Stimulated activated CD4-positive, alpha-beta T cell treated with anti-CD3 and anti-CD28 coated beads, Interleukin-2, amount 100 ng/mL, for 24 hours (primary cell): ENCODE data around the gene RHBDF1.
A peak's percentile ranks its signal among the peaks of the same experiment; 100 is the strongest.

Experiments used
- DNase-seq, 2 donors: peaks; one replicate each; pipeline ENCODE4 v3.0.0-alpha.2; 2020

Gene RHBDF1

DNA sequence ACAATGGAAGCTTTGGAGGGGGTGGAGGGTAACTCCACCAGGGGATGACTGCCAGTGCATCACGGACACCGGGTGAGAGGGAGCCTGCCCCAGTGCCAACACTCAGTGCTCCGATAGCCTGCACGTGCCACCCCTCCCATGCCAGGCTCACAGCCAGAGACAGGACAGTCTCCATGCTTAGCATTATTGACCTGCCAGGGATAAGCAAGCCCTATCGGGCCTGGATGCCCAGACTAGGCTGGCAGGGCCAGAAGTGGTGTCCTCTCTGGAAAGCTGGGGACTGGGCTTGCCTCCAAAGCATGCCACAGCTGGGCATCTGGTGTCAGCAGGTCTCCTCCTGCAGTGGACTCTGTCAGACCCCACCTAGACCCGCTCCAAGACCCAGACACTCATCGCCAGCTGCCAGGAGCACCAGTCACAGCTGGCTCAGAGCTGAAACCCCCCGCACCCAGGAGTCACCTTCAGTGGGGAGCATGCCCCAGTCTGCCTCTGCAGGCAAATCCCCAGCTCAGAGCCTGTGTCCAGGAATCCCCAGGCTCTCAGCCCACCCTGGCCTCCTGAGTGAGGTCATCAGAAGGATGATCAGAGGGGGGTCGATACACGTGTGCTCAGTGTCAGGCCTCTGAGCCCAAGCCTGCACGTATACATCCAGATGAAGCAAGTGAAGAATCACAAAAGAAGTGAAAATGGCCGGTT lies 1.8 kb upstream of the RHBDF1 start:
- no peak for DNase-seq

DNA sequence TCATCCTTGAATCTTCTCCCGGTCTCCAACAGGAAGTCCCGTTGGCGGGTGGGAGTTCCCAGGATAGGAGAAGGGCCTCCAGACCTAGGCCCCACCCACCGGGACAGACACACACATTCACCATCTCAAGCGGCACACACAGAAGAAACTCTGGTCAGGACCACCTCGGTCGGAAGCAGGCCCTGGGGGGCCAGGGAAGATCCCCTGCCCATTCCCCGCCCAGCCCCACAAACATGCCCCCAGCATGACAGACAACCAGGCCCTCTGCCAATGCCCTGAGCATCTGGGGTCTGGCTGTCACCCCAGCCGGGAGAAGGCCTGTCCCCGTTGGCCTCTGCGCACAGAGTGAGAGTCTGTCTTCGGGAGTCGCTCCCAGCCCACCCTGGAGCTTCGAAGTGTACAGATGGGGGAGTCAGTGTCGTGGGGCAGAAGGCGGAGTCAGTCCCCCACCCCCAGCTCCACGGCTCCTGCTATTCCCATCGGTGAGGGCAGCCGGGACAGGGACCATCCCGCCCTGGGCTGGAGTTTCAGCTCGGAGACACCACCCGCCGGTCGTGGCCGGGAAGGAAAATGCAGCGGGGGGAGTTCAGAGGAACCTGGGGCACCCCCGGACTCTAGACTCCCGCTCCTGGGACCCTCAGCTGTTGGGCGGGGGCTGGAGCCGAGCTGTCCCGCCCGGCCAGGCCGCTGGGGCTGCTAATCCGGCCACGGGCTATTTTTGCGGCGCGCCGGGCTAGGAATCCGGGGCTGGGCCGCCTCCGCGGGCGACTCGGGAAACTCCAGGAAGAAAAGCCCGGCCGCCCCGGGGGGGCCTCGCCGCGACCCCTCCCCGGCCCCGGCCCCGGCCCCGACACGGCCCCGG lies 660 bp downstream of the RHBDF1 start:
- no peak for DNase-seq

DNA sequence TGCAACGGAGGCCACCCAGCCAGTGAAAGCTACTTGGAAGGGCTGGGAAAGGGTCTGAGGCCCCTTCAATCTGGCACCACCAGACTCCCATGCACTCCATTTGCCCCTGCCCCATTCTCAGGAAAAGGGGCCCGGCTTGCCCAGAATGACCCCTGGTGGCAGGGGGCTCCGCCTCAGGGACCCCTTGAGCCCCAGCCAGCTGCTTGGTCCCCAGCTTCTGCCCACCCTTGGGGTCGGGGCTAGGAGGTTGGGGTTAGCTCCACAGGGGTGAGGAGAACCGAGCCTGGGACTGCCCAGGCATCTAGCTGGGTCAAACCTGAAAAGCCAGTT lies 1.3 kb downstream of the RHBDF1 start:
- no peak for DNase-seq

DNA sequence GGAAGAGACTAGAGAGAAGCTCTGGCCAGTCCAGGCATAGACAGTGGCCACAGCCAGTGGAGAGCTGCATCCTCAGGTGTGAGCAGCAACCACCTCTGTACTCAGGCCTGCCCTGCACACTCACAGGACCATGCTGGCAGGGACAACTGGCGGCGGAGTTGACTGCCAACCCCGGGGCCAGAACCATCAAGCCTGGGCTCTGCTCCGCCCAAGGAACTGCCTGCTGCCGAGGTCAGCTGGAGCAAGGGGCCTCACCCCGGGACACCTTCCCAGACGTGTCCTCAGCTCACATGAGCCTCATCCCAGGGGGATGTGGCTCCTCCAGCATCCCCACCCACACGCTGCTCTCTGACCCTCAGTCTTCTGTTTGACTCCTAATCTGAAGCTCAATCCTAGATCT lies 3.2 kb downstream of the RHBDF1 start:
- no peak for DNase-seq

DNA sequence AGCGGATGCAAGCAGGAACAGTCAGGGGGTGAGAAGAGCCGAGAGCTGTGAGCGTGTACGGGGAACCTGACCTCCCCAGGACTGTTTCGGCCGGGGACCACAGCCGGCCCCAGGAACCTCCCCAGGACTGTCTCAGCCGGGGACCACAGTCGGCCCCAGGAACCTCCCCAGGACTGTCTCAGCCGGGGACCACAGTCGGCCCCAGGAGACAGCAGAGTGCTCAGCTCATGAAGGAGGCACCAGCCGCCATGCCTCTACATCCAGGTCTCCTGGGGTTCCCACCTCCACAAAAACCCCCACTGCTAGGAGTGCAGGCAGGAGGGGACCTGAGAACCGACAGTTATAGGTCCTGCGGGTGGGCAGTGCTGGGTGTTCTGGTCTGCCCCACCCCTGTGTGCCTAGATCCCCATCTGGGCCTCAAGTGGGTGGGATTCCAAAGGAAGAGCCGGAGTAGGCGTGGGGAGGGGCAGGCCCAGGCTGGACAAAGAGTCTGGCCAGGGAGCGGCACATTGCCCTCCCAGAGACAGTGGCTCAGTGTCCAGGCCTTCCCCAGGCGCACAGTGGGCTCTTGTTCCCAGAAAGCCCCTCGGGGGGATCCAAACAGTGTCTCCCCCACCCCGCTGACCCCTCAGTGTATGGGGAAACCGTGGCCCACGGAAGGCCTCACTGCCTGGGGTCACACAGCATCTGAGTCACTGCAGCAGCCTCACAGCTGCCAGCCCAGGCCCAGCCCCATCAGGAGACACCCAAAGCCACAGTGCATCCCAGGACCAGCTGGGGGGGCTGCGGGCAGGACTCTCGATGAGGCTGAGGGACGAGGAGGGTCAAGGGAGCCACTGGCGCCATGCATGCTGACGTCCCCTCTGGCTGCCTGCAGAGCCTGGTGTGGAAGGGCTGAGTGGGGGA lies 4.3 kb downstream of the RHBDF1 start:
- DNase-seq, result no peak

DNA sequence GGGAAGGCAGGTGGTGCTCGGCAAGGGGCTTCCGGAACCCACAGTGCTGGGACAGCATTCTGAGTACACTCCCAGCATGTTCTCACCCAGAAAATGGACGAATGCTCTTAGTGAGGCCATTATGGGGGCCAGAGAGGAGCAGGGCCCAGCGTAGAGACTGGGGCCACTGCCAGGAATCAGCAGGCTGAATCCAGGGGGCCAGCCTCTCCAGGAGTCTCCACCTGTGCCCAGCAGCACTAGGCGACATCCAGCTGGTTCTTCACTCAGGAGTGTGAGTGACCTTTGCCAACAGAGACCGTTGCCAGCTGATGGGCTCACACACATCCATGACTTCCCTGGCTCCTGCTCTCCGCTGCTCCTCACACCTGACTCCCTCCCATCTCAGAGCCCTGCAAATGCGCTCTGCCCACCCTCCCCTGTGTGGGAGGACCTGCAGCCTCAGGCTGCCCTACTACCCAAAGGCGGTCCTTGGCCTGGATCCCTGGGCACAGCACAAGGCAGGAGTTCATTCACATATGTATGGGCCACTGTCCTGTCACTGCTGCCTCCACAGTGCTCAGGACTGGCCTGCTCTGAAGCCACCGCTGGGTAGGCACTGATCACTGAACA lies 5.1 kb downstream of the RHBDF1 start:
- no peak for DNase-seq

DNA sequence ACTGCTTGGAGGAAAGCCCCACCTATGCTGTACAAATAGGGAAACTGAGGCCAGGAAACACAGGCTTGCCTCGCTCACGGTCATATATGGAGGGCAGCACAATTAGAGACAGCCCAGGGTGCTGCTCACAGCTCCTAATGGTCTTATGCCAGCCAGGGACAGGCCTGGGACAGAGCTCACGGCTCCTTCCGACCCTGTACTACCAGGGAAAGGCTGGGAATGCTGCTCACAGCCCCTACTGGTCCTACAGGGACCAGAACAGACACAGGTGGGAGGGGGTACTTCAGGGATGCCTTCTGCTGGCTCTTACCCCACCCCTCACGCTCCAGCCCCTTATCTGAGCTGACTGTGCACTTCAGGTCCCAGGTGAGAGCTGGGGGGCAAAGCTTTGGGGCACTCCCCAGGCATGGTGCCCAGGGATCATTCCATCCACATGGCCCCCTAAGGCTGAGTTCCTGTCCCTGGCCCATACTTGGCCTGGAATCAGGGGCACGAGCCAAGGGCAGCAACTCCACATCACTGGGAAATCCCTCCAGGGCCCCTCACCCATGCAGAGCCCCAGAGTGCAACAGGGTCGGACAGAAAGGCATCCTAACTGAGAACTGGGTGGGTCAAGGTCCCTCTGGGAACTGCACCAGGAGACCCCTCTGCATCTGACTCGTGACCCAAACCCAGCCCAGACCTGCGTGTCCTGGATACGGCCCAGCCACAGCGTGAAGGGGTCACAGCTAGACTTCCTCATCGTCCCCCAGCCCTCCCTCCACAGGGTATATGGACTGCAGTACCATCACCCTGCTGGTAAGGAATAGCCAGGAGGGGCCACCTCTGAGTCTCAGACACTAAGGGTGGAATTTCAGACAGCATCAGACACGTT lies 5.9 kb downstream of the RHBDF1 start:
- DNase-seq, result no peak

DNA sequence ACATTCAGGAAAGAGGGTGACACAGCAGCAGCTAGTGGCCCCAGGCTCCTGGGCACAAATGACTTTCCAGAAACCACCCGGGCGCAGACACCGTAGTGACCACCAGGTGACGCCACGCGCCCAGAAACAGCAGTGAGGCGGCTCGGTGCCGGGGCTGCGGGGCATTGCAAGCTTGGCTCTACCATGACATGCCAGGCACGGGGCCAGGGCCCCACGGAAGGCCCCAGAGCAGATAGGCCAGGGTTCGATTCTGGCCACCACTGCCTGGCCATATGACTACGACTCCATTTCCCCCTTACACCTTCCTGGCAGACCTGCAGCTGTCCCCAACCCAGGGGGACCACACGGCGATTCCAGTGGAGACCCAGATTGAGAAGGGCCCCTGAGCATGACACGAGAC lies 6.7 kb downstream of the RHBDF1 start:
- DNase-seq, result peak; percentile 87 to 91

DNA sequence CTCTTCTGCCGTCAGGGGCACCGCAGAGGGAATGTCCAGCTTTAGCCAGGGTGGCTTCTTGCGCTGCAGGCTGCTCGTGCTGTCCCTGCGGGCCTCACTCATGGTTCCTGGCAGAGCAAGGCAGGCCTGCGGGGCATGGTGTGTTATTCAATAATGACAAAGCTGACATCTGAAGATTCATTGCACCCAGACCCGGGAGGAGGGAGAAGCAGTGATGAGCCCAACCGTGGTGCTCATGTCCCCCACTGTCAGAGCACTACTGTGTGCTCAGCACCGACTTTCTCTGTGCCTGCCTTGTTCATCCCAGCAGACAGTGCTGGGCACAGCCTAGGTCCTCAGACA lies 7.5 kb downstream of the RHBDF1 start:
- DNase-seq, result no peak

DNA sequence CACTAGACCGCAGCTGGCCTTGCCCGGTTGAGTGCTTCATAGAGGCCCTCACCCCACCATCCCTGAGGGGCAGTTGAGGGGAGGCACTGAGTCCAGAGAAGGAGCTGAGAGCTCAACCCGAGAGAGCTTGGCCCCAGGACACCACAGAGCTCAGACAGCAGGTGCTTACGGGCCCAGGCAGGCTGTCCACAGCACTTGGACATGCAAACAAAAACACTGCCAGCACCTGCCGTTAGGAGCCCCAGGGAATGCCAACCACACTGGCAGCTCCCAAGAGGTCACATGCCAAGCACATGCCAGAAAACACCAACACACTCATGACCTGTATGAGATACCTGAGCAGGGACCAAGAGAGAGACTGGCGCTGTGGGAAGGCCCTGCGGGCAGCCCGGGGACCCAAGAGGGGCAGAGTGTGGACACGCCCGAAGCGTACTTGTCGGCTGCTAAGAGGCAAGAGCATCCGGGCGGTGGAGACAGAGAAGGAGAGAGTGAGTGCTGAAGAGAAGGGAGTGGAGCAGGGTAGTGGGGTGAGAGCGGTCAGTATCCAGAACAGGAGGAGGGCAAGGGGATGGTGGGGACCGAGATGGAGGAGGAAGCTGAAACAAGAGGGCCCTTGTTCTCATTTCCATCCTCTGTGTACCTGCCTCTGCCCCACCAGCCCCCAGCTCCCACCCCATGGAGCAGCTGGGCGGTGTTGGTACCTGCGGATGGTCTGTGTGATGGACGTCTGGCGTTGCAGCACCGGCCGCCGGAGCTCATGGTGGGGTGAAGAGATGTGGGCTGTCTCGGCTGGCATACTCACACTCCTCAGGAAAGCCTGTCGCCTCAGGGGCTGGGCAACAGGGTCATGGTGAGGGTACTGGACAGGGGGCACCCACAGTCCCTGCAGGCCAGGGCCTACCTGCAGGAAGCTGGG lies 8.2 kb downstream of the RHBDF1 start:
- DNase-seq, result no peak

DNA sequence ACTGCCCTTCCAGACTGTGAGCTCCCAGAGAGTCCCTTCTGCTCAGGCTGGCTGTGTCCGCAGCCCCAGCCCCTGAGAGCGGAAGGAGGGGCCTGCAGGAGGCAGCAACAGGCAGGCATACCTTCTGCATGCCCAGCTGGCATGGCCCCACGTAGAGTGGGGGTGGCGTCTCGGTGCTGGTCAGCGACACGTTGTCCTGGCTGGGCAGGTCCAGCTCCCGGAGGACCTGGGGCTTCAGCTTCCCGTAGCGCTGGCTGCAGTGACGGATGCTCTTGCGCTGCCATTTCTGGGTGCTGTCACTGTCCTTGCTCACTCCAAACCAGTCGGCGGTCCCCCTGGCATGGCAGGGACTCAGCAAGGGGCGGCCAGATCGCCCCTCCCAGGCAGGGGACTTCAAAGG lies 9.0 kb downstream of the RHBDF1 start:
- no peak for DNase-seq

DNA sequence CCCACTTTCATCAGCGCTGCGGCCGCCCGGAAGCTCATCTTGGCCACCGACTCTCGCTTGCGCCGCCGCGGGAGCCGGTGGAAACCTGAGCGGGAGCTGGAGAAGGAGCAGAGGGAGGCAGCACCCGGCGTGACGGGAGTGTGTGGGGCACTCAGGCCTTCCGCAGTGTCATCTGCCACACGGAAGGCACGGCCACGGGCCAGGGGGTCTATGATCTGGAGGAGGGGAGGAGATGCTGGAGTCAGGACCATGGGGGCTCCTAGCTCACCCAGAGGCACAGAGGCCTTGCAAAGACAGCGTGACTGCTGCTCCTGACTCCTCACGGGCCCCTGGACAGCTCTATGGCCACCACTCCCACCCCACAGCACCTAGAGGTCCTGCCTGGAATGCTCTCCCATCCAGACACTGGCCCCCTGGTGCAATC lies 9.5 kb downstream of the RHBDF1 start:
- DNase-seq, result no peak

DNA sequence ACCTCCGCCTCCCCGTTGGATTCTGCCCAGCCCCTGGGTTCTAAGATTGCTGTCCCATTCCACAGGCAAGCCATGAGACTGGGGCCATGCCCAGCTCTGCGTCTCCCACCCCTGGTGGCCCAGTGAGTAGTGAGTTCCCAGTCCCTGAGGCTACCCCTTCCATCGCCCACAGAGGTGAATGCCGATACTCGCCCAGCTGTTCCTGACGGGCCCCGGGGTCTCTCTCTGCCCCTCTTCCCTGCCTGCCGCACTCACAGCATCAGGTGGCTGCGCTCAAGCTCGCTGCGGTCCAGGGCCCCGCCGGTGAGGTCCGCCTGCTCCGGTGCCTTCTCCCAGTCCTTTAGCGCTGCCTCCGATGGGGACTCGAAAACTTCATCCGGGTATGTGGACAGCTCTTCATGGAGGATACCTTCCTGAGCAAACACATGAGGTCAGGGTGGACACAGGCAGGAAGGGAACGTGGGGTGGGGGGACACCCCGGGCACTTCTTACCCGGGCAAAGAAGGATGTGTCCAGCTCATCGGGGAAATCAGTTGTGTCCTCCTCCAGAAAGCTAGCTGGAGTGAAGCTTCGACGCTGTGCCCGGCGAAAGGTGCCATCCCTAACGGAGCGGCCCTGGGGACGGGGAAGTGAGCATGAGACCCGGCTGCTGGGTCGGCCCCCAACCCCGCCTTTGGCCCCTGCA lies 10.0 kb downstream of the RHBDF1 start:
- no peak for DNase-seq

DNA sequence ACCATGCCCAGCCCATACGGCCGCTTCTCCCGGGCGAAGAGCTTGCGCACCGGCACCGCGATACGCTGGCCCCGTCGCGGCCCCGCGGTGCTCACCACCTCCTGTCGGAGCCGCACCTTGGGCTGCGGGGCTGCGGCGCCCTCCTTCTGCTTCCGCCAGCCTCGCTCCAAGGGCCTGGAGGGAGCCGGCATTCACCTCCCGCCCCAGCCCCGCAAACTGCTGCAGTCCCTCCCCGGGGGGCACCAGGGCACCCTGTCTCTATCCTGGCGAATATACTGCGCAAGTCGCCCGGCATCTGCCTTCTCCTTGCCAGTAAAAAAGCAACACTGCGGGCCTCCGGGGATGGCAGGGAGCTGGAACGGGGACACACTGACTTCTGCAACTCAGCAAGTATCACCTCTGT lies 10.6 kb downstream of the RHBDF1 start:
- DNase-seq, result no peak

DNA sequence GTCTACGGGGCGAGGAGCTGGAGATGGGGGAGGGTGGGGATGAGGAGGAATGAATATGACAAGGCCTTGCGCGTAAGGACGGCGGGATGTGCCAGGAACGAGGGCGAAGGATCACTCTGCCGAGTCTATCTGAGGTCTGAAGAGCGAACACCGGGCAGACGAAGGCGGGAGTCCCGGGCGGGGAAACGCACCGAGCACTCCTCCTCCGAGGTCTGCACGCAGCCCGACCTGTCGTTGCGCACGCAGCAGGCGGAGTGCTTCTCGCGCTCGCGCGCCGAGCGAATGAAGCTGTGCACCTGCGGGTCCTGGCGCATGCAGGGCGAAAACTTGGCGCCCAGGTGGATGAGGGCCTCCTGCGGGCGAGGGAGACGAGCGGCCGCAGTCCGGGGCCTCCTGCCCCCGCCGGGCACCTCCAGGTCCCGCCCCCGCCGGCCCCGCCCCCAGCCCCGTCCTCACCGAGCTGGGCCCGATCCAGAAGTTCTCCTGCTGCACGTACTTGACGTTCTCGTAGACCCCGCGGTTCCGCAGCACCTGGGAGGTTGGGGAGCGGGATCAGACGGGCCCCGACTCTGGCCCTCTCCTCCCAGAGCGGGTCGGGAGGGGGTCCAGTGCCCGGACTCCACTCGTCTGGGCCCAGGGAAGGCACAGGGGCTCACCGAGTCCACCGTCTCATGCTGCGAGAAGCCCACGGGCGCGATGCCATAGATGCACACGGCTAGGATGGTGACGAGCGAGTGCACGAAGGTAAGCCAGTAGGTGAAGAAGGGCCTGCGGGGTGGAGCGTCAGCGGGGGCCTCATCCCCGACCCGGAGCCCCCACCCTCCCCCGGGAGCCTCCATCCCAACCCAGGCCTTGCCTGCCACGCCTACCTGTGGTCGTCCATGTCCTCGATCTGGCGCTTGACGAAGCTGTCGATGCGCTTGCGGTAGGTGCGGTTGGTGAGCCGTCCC lies 11.2 kb downstream of the RHBDF1 start:
- no peak for DNase-seq

DNA sequence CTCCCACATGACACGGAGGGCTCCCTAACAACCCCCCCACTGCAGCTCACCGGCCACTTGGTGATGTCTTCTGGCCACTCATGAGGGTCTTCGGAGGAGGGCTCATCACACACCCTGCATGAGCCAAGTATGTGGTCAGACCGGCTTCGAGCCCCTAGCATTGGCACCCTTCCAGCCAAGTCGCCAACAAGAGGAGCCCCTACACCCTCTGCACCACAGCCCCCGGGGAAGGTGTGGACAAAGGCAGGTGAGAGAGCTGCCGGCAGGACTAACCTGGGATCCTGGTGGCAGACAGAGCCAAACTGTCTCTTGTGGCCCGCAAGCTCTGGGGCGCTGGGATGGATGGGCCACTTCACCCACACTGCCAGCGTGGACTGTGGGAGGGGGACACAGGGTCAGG lies 12.3 kb downstream of the RHBDF1 start:
- no peak for DNase-seq

DNA sequence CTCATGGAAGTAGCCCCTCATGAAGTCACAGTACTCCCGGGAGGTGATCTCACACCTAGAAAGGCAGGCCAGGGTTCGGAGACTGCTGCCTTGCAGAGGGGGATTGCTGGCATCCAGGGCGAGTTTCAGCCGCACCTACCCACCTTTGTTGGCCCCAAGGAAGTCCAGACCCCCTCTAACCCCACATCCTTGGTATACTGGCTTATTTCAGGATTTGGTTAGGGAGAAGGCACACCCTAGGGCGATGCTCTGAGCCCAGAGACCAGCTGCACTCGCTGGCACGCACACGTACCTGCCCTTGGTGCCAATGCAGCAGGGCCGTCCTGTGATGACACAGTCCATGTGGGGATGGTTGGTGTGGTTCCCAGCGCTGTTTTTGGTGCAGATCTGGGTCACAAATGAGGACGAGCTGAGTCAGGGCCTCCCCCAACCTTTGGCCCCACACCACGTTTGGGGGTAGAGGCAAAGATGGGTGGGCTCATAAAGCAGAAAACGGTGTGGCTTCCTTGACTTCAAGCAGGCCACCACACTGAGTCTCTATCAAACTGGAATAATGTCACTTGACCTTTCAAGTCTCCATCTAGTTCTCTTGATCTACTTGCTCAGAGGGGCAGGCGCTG lies 12.9 kb downstream of the RHBDF1 start:
- no peak for DNase-seq
